WTC11 (cell line): ENCODE data around the gene KRTAP26-1. TPM values are rescaled to one million over a fixed set of nuclear protein-coding genes. Genes with fewer than 3 reads are reported as not detected.

Source experiments
- ATAC-seq: fragments of 200-7000 bp; cut with Tn5 transposase; 2 replicates; pipeline ENCODE4 v1.10.0; 2021; ENCODE audit warnings: mild to moderate bottlenecking, moderate library complexity
- CTCF ChIA-PET: fragments of 300-600 bp; sonication (Branson Sonifier 250); formaldehyde crosslinking; loops from one replicate; lab custom pipeline; 2021; ENCODE audit warnings: antibody characterized with exemption; lab: Charles Lee
- POLR2A ChIA-PET: fragments of 350-600 bp; sonication (Branson Sonifier 250); formaldehyde crosslinking; loops from one replicate; lab custom pipeline; 2021; ENCODE audit warnings: antibody characterized with exemption; lab: Charles Lee
- DNase-seq: peaks from one replicate; pipeline ENCODE4 v3.0.0; 2021; ENCODE audit warnings: low spot score
- H3K27ac Mint-ChIP-seq: 2 replicates; pipeline ENCODE4 v1.8.0; 2021; ENCODE audit warnings: mixed read lengths
- H3K27me3 Mint-ChIP-seq: 2 replicates; pipeline ENCODE4 v1.8.0; 2021; ENCODE audit warnings: low read depth, mild to moderate bottlenecking, moderate library complexity, mixed read lengths
- H3K36me3 Mint-ChIP-seq: 2 replicates; pipeline ENCODE4 v1.8.0; 2021; ENCODE audit warnings: mixed read lengths
- H3K4me1 Mint-ChIP-seq: 2 replicates; pipeline ENCODE4 v1.8.0; 2022; ENCODE audit warnings: mixed read lengths
- H3K4me3 Mint-ChIP-seq: 2 replicates; pipeline ENCODE4 v1.8.0; 2021; ENCODE audit warnings: mild to moderate bottlenecking, moderate library complexity, mixed read lengths
- H3K9me3 Mint-ChIP-seq: 2 replicates; pipeline ENCODE4 v1.8.0; 2021; ENCODE audit warnings: mixed read lengths
- ETV6 ChIP-seq: sonication (generic); formaldehyde crosslinking; IDR thresholded peaks from 2 replicates; pipeline ENCODE4 v1.8.1; 2022; ENCODE audit warnings: mild to moderate bottlenecking, missing genetic modification reagents
- FOXJ3 ChIP-seq: sonication (generic); formaldehyde crosslinking; IDR thresholded peaks from 2 replicates; pipeline ENCODE4 v1.9.0; 2021; ENCODE audit warnings: missing genetic modification reagents, mild to moderate bottlenecking, borderline replicate concordance
- FOXK1 ChIP-seq: sonication (generic); formaldehyde crosslinking; IDR thresholded peaks from 2 replicates; pipeline ENCODE4 v1.8.0; 2022; ENCODE audit warnings: mild to moderate bottlenecking, moderate library complexity, missing genetic modification reagents
- NFYB ChIP-seq: sonication (generic); formaldehyde crosslinking; conservative IDR thresholded peaks from 2 replicates; pipeline ENCODE4 v1.8.0; 2022; ENCODE audit warnings: low read depth, missing genetic modification reagents
- NR1H2 ChIP-seq: sonication (generic); formaldehyde crosslinking; IDR thresholded peaks from 2 replicates; pipeline ENCODE4 v1.9.0; 2021; ENCODE audit warnings: mild to moderate bottlenecking, moderate library complexity, missing genetic modification reagents
- PREB ChIP-seq: sonication (generic); formaldehyde crosslinking; IDR thresholded peaks from 2 replicates; pipeline ENCODE4 v1.8.1; 2022; ENCODE audit warnings: mild to moderate bottlenecking, missing genetic modification reagents, moderate library complexity, borderline replicate concordance
- SMAD3 ChIP-seq: sonication (generic); formaldehyde crosslinking; IDR thresholded peaks from 2 replicates; pipeline ENCODE4 v1.8.0; 2022; ENCODE audit warnings: missing genetic modification reagents, mild to moderate bottlenecking, borderline replicate concordance
- TEAD1 ChIP-seq: sonication (generic); formaldehyde crosslinking; IDR thresholded peaks from 2 replicates; pipeline ENCODE4 v1.8.0; 2022; ENCODE audit warnings: mild to moderate bottlenecking, missing genetic modification reagents
- ZBTB21 ChIP-seq: sonication (generic); formaldehyde crosslinking; IDR thresholded peaks from 2 replicates; pipeline ENCODE4 v1.8.1; 2023; ENCODE audit warnings: mild to moderate bottlenecking, missing genetic modification reagents, borderline replicate concordance
- ZNF423 ChIP-seq: fragments of 250-450 bp; sonication (Bioruptor Pico); IDR thresholded peaks from 2 replicates; pipeline ENCODE4 v2.1.2; 2022; ENCODE audit warnings: mild to moderate bottlenecking, moderate library complexity
- ZNF425 ChIP-seq: fragments of 250-450 bp; sonication (Bioruptor Pico); conservative IDR thresholded peaks from 2 replicates; pipeline ENCODE4 v1.9.0; 2021; ENCODE audit warnings: mild to moderate bottlenecking
- ZNF512 ChIP-seq: sonication (generic); formaldehyde crosslinking; IDR thresholded peaks from 2 replicates; pipeline ENCODE4 v1.8.1; 2022; ENCODE audit warnings: missing genetic modification reagents, borderline replicate concordance
- ZNF532 ChIP-seq: fragments of 250-450 bp; sonication (Bioruptor Pico); IDR thresholded peaks from 2 replicates; pipeline ENCODE4 v1.9.0; 2021; ENCODE audit warnings: mild to moderate bottlenecking, borderline replicate concordance
- ZNF671 ChIP-seq: fragments of 250-450 bp; sonication (Bioruptor Pico); IDR thresholded peaks from 2 replicates; pipeline ENCODE4 v1.8.0; 2021; ENCODE audit warnings: mild to moderate bottlenecking
- total RNA-seq: library from RNA; stranded (reverse); gene quantifications from 3 replicates; pipeline ENCODE4 v1.2.3, GENCODE V29; 2021
- TF ChIP-seq, protein P1 (sequence below): sonication (generic); formaldehyde crosslinking; conservative IDR thresholded peaks from 2 replicates; pipeline ENCODE4 v1.8.1; 2022; ENCODE audit warnings: mild to moderate bottlenecking, missing genetic modification reagents
- TF ChIP-seq, protein P2 (sequence below): sonication (generic); formaldehyde crosslinking; IDR thresholded peaks from 2 replicates; pipeline ENCODE4 v1.8.0; 2022; ENCODE audit warnings: mild to moderate bottlenecking, missing genetic modification reagents
- TF ChIP-seq, protein P3 (sequence below): sonication (generic); formaldehyde crosslinking; IDR thresholded peaks from 2 replicates; pipeline ENCODE4 v1.8.1; 2022; ENCODE audit warnings: mild to moderate bottlenecking, moderate library complexity, missing genetic modification reagents
- TF ChIP-seq, protein P4 (sequence below): fragments of 200-600 bp; IDR thresholded peaks from 2 replicates; pipeline ENCODE4 v1.8.0; 2022; ENCODE audit warnings: antibody characterized with exemption

KRTAP26-1 gene
- total RNA-seq, 1 experiment from 2014 or later, result not detected

GRCh38 chr21:30354308-30355005, 34.3 kb upstream of the KRTAP26-1 start:
- ChIA-PET CTCF (no interaction called here), POLR2A (no interaction called here)
- no peaks in the 10 kb centered on the region for H3K9me3 Mint-ChIP-seq
- no peak overlapping the region for H3K4me3 Mint-ChIP-seq
- H3K36me3 Mint-ChIP-seq, result no peaks in the 10 kb centered on the region
- H3K4me1 Mint-ChIP-seq, result peaks cover 12% of the 10 kb centered on the region
- TF ChIP-seq FOXJ3 (CRISPR knock-in tag) (no peak), ZNF532 (CRISPR knock-in tag) (no peak), ETV6 (CRISPR knock-in tag) (no peak), ZNF423 (no peak), ZNF512 (CRISPR knock-in tag) (no peak), ZNF671 (no peak)
- TF ChIP-seq, protein P1, sequence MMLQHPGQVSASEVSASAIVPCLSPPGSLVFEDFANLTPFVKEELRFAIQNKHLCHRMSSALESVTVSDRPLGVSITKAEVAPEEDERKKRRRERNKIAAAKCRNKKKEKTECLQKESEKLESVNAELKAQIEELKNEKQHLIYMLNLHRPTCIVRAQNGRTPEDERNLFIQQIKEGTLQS (CRISPR knock-in tag), result no peak
- TF ChIP-seq, protein P2, sequence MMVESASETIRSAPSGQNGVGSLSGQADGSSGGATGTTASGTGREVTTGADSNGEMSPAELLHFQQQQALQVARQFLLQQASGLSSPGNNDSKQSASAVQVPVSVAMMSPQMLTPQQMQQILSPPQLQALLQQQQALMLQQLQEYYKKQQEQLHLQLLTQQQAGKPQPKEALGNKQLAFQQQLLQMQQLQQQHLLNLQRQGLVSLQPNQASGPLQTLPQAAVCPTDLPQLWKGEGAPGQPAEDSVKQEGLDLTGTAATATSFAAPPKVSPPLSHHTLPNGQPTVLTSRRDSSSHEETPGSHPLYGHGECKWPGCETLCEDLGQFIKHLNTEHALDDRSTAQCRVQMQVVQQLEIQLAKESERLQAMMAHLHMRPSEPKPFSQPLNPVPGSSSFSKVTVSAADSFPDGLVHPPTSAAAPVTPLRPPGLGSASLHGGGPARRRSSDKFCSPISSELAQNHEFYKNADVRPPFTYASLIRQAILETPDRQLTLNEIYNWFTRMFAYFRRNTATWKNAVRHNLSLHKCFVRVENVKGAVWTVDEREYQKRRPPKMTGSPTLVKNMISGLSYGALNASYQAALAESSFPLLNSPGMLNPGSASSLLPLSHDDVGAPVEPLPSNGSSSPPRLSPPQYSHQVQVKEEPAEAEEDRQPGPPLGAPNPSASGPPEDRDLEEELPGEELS (CRISPR knock-in tag), result no peak
- H3K27me3 Mint-ChIP-seq, result no peaks in the 10 kb centered on the region
- H3K27ac Mint-ChIP-seq, result no peak overlapping the region
- ATAC-seq (no peak), DNase-seq (no peak)

- peaks cover 4% of the 10 kb centered on the region; the same call in 1 of the 2 replicates for H3K9me3 Mint-ChIP-seq
- ChIA-PET POLR2A (interaction anchor here (0.6 kb wide), 1 partner anchor 434 kb away, joined by 5 read pairs; no protein-coding TSS in a partner anchor), CTCF (interaction anchor here (1.6 kb wide), 1 partner anchor 112 kb away, joined by 3 read pairs; no protein-coding TSS in a partner anchor)
- H3K27me3 Mint-ChIP-seq, result no peaks in the 10 kb centered on the region
- peaks cover 21% of the 10 kb centered on the region for H3K4me1 Mint-ChIP-seq
- H3K4me3 Mint-ChIP-seq, result no peak overlapping the region
- no peak for ATAC-seq
- no peak overlapping the region for H3K27ac Mint-ChIP-seq
- H3K36me3 Mint-ChIP-seq, result no peaks in the 10 kb centered on the region
- no peak for DNase-seq
- no peak for TF ChIP-seq TEAD1 (CRISPR knock-in tag)
- TF ChIP-seq SMAD3, result no peak
- TF ChIP-seq ZBTB21, result no peak
- no peak for TF ChIP-seq FOXK1 (CRISPR knock-in tag)
- TF ChIP-seq NFYB (CRISPR knock-in tag), result no peak
- no peak for TF ChIP-seq NR1H2 (CRISPR knock-in tag)
- no peak for TF ChIP-seq PREB (CRISPR knock-in tag)
- TF ChIP-seq, protein P3, sequence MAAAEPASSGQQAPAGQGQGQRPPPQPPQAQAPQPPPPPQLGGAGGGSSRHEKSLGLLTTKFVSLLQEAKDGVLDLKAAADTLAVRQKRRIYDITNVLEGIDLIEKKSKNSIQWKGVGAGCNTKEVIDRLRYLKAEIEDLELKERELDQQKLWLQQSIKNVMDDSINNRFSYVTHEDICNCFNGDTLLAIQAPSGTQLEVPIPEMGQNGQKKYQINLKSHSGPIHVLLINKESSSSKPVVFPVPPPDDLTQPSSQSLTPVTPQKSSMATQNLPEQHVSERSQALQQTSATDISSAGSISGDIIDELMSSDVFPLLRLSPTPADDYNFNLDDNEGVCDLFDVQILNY (CRISPR knock-in tag), result no peak
- no peak for TF ChIP-seq ZNF425
- TF ChIP-seq, protein P4, sequence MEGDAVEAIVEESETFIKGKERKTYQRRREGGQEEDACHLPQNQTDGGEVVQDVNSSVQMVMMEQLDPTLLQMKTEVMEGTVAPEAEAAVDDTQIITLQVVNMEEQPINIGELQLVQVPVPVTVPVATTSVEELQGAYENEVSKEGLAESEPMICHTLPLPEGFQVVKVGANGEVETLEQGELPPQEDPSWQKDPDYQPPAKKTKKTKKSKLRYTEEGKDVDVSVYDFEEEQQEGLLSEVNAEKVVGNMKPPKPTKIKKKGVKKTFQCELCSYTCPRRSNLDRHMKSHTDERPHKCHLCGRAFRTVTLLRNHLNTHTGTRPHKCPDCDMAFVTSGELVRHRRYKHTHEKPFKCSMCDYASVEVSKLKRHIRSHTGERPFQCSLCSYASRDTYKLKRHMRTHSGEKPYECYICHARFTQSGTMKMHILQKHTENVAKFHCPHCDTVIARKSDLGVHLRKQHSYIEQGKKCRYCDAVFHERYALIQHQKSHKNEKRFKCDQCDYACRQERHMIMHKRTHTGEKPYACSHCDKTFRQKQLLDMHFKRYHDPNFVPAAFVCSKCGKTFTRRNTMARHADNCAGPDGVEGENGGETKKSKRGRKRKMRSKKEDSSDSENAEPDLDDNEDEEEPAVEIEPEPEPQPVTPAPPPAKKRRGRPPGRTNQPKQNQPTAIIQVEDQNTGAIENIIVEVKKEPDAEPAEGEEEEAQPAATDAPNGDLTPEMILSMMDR, result no peak
These were observed 31.4 kb upstream of the KRTAP26-1 start for GRCh38 chr21:30351534-30351933.
